ENCODE data around the gene CSMD2. TPM values are rescaled to one million over a fixed set of nuclear protein-coding genes. Genes with fewer than 3 reads are reported as not detected.

Gene CSMD2
- total RNA-seq, 1 experiment from 2014 or later = 13.2 TPM

DNA sequence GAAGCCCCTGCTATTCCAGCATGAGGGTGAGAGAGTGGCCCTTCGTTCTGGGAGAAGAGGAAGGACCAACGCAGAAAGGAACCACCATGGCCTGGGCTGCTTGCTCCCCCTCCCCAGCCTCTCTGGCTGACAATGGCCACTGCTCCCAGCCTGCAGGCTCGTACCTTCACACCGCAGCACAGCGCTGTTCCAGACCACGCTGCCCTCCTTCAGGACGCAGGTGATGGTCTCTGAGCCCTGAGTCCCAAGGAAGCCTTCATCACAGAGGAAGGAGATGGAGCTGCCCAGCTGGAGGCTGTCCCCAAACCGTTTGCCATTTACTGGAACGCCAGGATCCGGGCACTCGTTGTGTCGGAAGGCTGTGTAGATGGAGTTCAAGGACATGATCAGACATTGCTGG lies 426.1 kb downstream of the CSMD2 start:
- peaks cover 47% of the 10 kb centered on the region for H3K36me3 Mint-ChIP-seq
- TF ChIP-seq, protein P1, sequence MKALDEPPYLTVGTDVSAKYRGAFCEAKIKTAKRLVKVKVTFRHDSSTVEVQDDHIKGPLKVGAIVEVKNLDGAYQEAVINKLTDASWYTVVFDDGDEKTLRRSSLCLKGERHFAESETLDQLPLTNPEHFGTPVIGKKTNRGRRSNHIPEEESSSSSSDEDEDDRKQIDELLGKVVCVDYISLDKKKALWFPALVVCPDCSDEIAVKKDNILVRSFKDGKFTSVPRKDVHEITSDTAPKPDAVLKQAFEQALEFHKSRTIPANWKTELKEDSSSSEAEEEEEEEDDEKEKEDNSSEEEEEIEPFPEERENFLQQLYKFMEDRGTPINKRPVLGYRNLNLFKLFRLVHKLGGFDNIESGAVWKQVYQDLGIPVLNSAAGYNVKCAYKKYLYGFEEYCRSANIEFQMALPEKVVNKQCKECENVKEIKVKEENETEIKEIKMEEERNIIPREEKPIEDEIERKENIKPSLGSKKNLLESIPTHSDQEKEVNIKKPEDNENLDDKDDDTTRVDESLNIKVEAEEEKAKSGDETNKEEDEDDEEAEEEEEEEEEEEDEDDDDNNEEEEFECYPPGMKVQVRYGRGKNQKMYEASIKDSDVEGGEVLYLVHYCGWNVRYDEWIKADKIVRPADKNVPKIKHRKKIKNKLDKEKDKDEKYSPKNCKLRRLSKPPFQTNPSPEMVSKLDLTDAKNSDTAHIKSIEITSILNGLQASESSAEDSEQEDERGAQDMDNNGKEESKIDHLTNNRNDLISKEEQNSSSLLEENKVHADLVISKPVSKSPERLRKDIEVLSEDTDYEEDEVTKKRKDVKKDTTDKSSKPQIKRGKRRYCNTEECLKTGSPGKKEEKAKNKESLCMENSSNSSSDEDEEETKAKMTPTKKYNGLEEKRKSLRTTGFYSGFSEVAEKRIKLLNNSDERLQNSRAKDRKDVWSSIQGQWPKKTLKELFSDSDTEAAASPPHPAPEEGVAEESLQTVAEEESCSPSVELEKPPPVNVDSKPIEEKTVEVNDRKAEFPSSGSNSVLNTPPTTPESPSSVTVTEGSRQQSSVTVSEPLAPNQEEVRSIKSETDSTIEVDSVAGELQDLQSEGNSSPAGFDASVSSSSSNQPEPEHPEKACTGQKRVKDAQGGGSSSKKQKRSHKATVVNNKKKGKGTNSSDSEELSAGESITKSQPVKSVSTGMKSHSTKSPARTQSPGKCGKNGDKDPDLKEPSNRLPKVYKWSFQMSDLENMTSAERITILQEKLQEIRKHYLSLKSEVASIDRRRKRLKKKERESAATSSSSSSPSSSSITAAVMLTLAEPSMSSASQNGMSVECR (CRISPR knock-in tag; IDR thresholded peaks at IDR 0.05; ENCODE audit: borderline replicate concordance) = no peak
- TF ChIP-seq, protein P2, sequence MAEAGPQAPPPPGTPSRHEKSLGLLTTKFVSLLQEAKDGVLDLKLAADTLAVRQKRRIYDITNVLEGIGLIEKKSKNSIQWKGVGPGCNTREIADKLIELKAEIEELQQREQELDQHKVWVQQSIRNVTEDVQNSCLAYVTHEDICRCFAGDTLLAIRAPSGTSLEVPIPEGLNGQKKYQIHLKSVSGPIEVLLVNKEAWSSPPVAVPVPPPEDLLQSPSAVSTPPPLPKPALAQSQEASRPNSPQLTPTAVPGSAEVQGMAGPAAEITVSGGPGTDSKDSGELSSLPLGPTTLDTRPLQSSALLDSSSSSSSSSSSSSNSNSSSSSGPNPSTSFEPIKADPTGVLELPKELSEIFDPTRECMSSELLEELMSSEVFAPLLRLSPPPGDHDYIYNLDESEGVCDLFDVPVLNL (CRISPR knock-in tag; IDR thresholded peaks at IDR 0.05; ENCODE audit: borderline replicate concordance, low read depth) = no peak
- TF ChIP-seq SMAD4 (CRISPR knock-in tag; IDR thresholded peaks at IDR 0.05) (no peak), CREB1 (CRISPR knock-in tag; IDR thresholded peaks at IDR 0.05) (no peak), EMX1 (CRISPR knock-in tag; IDR thresholded peaks at IDR 0.05) (no peak), TEAD1 (CRISPR knock-in tag; IDR thresholded peaks at IDR 0.05) (no peak)
- TF ChIP-seq, protein P3, sequence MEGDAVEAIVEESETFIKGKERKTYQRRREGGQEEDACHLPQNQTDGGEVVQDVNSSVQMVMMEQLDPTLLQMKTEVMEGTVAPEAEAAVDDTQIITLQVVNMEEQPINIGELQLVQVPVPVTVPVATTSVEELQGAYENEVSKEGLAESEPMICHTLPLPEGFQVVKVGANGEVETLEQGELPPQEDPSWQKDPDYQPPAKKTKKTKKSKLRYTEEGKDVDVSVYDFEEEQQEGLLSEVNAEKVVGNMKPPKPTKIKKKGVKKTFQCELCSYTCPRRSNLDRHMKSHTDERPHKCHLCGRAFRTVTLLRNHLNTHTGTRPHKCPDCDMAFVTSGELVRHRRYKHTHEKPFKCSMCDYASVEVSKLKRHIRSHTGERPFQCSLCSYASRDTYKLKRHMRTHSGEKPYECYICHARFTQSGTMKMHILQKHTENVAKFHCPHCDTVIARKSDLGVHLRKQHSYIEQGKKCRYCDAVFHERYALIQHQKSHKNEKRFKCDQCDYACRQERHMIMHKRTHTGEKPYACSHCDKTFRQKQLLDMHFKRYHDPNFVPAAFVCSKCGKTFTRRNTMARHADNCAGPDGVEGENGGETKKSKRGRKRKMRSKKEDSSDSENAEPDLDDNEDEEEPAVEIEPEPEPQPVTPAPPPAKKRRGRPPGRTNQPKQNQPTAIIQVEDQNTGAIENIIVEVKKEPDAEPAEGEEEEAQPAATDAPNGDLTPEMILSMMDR (IDR thresholded peaks at IDR 0.05) = no peak
- TF ChIP-seq, protein P4, sequence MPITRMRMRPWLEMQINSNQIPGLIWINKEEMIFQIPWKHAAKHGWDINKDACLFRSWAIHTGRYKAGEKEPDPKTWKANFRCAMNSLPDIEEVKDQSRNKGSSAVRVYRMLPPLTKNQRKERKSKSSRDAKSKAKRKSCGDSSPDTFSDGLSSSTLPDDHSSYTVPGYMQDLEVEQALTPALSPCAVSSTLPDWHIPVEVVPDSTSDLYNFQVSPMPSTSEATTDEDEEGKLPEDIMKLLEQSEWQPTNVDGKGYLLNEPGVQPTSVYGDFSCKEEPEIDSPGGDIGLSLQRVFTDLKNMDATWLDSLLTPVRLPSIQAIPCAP (CRISPR knock-in tag; IDR thresholded peaks at IDR 0.05) = no peak

DNA sequence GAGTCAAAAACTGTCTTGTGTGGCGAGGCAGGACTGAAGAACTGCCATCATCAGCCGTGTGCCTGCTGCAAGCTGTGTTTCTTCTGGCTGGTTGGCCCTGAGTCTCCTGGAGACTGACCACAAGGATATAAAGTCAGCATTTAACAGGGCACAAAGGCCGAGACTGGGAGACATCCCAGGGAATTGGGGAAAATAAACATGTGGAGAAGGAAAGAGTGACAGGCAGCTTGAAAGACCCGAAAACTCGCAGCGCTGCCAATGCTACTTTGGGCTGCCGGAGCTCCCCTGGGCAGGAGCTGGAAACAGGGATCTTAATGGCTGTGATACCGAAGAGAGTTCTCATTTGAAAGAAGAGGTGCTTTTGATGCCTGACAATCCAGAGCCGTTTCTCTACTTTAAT lies 426.5 kb downstream of the CSMD2 start:
- ChIA-PET POLR2A (no interaction called here), CTCF (interaction anchor here (0.9 to 1.5 kb wide), 3 partner anchors 103 to 275 kb away, joined by 3 read pairs; no protein-coding TSS in a partner anchor)
- Mint-ChIP-seq H3K27me3 (ENCODE audit: low read depth) (no peaks in the 10 kb centered on the region), H3K4me1 (peaks cover 11% of the 10 kb centered on the region), H3K36me3 (peaks cover 50% of the 10 kb centered on the region), H3K9me3 (no peaks in the 10 kb centered on the region), H3K4me3 (no peak overlapping the region), H3K27ac (no peak overlapping the region)
- no peak for TF ChIP-seq CDX4 (CRISPR knock-in tag; IDR thresholded peaks at IDR 0.05; ENCODE audit: borderline replicate concordance)
- TF ChIP-seq OVOL2 (CRISPR knock-in tag; IDR thresholded peaks at IDR 0.05; ENCODE audit: borderline replicate concordance) = no peak
- no peak for TF ChIP-seq ZNF671 (CRISPR knock-in tag; IDR thresholded peaks at IDR 0.05)
- TF ChIP-seq MYBL2 (CRISPR knock-in tag; IDR thresholded peaks at IDR 0.05) = no peak
- TF ChIP-seq, protein P5, sequence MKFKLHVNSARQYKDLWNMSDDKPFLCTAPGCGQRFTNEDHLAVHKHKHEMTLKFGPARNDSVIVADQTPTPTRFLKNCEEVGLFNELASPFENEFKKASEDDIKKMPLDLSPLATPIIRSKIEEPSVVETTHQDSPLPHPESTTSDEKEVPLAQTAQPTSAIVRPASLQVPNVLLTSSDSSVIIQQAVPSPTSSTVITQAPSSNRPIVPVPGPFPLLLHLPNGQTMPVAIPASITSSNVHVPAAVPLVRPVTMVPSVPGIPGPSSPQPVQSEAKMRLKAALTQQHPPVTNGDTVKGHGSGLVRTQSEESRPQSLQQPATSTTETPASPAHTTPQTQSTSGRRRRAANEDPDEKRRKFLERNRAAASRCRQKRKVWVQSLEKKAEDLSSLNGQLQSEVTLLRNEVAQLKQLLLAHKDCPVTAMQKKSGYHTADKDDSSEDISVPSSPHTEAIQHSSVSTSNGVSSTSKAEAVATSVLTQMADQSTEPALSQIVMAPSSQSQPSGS (CRISPR knock-in tag; IDR thresholded peaks at IDR 0.05; ENCODE audit: borderline replicate concordance, low read depth) = no peak
- TF ChIP-seq SOX15 (CRISPR knock-in tag; IDR thresholded peaks at IDR 0.05) = no peak
- TF ChIP-seq, protein P3 (IDR thresholded peaks at IDR 0.05) = no peak
- TF ChIP-seq ZNF138 (CRISPR knock-in tag; conservative IDR thresholded peaks at IDR 0.05) = no peak
- no peak for TF ChIP-seq ZNF396 (CRISPR knock-in tag; IDR thresholded peaks at IDR 0.05; ENCODE audit: borderline replicate concordance)
- DNase-seq (ENCODE audit: low spot score) (no peak), ATAC-seq (no peak)

More for the DNA sequence above, 426.1 kb downstream of the CSMD2 start:
- H3K4me3 Mint-ChIP-seq = no peak overlapping the region
- POLR2A ChIA-PET = no interaction called here
- H3K9me3 Mint-ChIP-seq = no peaks in the 10 kb centered on the region
- CTCF ChIA-PET = interaction anchor here (0.9 kb wide), 1 partner anchor 275 kb away, joined by 3 read pairs; no protein-coding TSS in a partner anchor
- ATAC-seq = no peak
- no peak overlapping the region for H3K27ac Mint-ChIP-seq
- H3K27me3 Mint-ChIP-seq (ENCODE audit: low read depth) = no peaks in the 10 kb centered on the region
- DNase-seq (ENCODE audit: low spot score) = no peak
- H3K4me1 Mint-ChIP-seq = peaks cover 11% of the 10 kb centered on the region

Measured in WTC11 (cell line).